T-helper 2 cell treated with Interferon-gamma antibody and Interleukin-4, amounts not matched to agents 100 ng/mL and 5 ng/mL, for 36 hours (primary cell): ENCODE results near the gene CHMP5. TPM values are rescaled to one million over a fixed set of nuclear protein-coding genes. Genes with fewer than 3 reads are reported as not detected.

ENCODE experiments used
- intact Hi-C: fragments of 100-400 bp; cut with micrococcal nuclease; formaldehyde crosslinking; loops from one replicate; pipeline ENCODE4 v1.15.1; 2023
- total RNA-seq: library from RNA; stranded (reverse); gene quantifications from 2 replicates; pipeline ENCODE4 v1.2.3, GENCODE V29; 2022

CHMP5 gene
- total RNA-seq, 1 donor from 2014 or later, result 48.4 TPM

DNA sequence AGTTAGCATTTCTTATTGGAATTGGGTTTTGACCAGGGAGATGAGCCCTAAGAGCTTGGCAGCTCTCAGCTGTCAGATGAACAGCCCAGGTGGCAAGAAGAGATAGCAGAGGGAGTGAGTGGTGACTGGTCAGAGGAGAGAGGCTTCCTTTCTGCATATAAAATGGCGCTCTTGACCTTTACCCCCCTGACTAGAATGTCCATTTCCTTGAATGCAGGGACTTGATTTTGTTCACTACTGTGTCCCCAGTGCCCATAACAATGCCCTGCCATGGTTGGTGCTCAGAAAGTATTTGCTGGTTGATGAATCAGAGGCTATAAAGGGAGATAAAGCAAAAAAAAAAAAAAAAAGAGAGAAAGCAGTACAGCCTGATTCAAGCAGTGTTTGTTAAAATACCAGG lies 7.2 kb downstream of the CHMP5 start:
- intact Hi-C loops, result no loop called here

DNA sequence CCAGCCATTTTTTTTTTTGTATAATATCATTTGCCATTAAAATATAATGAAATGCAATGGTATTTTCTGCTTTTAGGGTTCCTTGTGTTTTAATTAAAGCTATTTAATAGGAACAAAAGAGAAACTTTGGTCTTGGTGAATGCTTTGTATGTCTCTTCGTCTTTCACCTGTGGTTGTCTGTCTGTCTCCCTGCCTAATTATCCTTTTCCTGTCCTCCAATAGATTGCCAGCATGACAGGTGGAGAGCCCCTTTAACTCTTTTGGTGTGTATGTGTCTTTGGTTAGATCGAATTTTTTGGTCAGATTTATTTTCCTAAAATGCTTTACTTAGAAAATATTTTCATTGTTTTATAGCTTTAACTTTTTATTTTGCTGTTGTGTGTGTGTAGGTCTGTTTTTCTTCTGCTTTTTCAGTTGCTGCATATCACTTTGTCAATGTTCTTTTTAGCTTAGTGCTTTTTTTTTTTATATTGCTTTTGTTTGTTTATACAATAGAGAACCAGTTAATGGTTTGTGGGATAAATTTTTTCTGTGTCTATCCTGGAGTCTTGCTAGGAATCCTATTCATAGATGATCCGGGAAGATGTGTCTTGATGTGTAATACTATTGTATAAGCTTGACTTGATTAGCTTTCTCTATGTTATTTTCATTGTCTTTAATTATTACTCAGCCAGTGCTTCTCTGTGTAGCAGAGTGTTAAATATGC lies 8.6 kb downstream of the CHMP5 start:
- intact Hi-C loops, result no loop called here

DNA sequence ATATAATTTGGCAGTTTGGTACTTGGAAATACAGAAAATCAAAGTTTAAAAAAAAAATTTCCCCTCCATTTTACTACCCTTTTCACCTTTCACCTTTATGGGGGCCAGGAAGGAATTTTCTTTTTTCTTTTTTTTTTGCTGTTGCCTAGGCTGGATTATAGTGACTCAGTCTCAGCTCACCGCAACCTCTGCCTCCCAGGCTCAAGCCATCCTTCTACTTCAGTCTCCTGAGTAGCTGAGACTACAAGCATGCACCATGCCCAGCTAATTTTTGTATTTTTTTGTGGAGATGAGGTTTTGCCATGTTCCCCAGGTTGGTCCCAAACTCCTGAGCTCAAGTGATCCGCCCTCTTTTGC lies 9.1 kb downstream of the CHMP5 start:
- intact Hi-C loops, result no loop called here

DNA sequence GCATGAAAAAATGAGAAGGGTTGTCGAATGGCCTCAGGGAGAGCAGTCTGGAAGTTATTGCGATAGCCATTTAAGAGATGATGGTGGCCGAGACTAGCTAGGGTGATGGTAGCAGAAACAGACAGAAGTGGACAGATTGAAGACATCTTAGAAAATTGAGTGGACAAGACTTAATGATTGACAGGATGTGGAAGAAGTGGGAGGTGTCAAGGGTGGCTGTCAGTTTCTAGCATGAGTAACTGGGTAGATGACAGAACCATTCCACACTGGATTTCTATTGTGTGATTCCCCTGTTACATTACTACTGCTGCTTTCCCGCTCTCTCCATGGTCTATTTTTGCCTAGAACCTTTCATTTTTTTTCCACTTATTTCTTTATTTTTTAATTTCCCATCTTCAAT lies 12.6 kb downstream of the CHMP5 start:
- intact Hi-C loops, result no loop called here

DNA sequence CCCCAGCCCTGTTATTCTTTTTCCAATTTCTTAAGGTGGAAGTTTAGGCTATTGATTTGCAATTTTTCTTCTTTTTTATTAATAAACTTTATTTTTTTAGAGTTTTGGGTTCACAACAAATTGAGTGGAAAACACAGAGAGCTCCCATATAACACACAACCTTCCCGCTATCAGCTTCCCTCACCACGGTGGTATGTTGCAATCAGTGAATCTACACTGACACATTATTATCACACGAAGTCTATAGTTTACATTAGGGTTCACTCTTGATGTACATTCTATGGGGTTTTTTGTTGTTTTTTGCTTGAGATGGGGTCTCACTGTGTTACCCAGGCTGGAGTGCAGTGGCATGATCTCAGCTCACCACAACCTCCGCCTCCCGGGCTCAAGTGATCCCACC lies 20.7 kb downstream of the CHMP5 start:
- intact Hi-C loops, result no loop called here

DNA sequence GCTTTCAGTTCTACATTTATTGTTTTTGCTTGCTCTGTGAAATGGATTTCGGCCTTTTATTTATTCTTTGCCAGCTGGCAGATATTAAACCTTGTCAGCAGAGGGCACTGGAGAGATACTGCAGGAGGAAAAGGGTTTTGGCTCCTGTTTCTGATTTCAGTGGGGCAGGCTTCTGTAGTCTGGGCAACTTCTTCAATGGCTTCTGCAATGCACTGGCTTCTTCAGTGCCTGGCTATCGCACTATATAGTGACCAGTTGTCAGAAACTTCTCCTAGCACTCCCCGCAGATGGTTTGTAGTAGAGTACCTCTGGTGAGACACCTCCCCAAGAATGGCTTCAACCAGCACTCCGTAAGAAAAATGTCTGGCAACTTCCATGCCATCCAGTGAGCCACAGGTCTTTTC lies 22.2 kb downstream of the CHMP5 start:
- intact Hi-C loops, result loop anchor here (1.0 kb wide), 1 partner anchor 179 kb away; no protein-coding TSS in a partner anchor

DNA sequence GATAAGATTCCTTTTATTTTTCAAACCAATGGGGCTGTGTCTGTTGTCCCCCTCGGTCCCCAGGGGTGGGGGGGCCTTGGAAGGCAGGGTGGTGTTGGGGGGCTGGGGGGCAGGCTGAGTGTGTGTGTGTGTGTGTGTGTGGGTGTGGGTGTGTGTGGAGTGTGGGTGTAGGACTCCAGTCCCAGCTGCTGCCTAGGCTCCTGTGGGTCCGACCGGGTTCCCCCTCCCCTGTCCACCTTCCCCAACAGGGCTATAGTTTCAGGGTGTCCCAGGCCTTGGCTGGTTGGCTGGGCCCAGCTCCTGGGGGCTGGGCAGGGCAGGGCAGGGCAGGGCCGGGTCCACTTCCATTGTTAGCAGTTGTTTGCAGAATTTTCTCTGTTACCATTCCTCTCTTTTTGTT lies 23.4 kb downstream of the CHMP5 start:
- intact Hi-C loops, result no loop called here

DNA sequence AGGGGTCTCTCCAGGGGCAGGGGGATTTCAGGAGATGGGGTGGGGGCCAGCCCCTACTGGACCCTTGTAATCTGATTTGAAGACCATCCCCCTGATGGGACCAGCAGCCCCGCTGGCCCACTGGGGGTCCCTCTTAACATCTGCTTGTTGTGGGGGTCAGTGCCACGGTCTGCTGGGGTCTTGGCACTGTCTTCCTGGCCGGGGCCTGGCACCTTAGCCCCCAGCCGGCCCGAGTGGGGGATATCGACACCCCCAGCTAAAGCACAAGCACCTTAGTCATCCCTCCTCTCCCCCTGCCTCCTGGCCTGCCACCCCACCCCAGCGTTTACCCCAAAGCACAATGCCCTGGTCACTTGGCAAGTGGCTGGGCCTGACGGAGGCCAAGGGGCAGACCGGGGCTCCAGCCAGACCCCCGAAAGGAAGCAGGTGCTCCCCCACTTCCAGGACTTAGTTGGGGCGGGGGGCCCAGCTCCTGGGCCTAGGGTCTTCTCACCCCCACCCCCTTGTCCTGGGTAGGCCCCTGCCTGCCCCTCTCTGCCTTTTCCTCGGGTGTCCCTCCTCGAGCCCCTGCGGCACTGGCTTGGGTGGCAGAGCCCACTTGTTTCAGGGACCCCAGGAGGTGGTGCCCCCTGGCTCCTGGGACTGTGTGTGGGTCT lies 24.1 kb downstream of the CHMP5 start:
- intact Hi-C loops, result no loop called here

DNA sequence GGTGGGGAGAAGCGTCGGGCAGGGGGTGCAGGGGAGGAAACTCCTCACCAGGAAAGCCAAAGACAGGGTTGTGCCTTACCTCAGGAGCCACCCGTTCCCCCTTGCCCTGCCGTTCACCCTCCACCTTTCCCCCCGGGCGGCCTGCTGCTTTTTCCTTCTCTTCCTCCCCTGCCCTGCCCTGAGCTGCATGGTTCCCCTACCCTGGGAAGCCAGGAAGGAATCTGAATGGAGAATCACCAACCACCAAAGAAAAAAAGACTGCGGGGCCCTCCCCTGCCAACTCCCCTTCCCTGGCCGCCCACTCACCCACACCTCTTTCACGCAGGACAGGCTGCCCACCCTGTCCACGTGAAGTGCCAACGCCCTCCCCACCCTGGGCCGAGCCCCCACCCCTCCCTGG lies 24.6 kb downstream of the CHMP5 start:
- intact Hi-C loops, result no loop called here

DNA sequence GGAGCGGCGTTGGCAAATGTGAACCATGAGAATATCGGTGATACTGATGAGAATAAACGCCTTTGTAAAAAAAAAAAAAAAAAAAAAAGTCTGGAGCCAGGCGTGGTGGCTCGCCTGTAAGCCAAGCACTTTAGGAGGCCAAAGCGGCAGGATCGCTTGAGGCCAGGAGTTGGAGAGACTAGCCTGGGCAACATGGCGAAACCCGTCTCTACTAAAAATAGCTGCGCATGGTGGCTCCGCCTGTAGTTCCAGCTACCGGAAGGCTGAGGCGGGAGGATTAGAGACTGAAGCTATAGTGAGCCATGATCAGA lies 25.0 kb downstream of the CHMP5 start:
- intact Hi-C loops, result loop anchor here (1.0 to 2.0 kb wide), 9 partner anchors 15 to 289 kb away; partner anchors contain the start of genes APTX, AQP3, B4GALT1 and BAG1

DNA sequence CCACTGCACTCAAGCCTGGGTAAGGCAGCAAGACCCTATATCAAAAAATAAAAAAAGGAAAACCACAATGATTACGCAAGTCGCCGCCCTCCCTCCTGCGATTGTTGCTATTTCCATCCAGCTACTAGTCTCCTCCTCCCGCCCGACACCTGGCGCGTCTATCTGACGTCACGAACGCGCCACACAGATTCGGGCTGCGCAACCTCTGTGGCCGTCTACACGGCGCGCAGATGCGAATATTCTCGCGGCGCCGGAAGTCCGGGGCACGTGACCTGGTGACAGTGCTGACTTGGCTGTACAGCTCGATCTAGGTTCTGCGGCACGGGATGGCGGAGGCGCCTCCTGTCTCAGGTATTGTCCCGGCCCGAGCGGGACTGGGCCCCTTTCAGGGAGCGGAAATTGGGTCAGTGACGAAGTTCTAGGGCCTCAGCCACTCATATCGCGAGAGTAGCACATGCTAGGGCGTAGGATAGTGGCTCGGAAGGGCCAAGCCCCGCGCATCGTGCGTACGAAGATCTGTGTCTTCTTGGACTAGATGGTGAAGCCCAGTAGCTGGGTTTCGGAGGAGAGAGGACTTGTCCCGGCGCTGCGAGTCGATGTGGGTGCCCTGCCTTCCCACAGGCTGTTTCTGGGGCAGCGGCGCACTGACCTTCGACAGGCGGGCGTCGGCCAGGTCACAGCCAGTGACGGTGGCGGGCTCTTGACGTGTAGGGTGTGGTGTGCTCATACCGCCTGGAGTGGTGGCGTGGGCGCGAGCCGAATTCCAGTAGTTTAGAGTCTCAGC lies 25.6 kb downstream of the CHMP5 start, which contains the start of gene NFX1:
Gene NFX1, plus strand, starts transcription at position 270 of the 784 bp plus-strand sequence. Its CDS starts 57 bp downstream, at position 327.
- intact Hi-C loops, result loop anchor here (1.0 to 2.0 kb wide), 9 partner anchors 14 to 289 kb away; partner anchors contain the start of genes APTX, AQP3, B4GALT1 and BAG1

DNA sequence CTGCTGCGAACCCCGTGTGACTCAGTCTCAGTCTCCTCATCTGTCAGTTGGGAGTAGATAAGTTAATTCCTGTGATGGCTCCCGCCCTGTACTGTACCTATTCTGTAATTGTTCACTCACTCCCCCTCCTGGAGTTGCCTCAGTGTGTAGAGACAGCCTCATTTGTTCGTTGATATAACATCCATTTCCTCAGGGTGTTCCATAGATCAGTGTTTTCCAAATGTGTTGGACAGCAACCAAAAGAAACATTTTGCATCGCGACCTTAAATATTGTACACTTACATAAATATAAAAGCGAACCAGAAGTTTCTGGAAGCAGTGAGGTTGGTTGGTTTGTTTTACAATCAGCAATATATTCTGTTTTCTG lies 26.2 kb downstream of the CHMP5 start:
- intact Hi-C loops, result loop anchor here (2.0 kb wide), 3 partner anchors 14 to 214 kb away; partner anchors contain the start of genes AQP3 and SMU1

DNA sequence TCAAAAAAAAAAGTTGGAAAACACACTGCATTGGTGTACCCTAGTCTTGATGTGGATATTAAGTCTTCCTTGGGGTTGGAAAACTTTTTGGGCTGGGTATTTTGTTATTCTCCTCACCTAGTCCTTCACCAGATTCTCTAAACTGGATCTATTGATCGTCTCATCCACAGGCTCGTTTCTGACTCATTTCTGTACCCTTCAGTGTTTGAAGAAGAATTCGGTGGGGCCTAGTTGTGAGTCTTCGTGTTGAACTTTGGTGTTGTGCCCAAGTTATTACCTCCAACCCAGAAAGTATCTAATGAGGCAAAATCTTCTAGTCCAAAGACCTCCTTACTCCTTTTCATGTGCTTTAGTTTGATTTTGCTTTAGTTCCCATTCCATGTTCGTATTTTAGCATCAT lies 27.1 kb downstream of the CHMP5 start:
- intact Hi-C loops, result loop anchor here (2.0 kb wide), 3 partner anchors 13 to 215 kb away; partner anchors contain the start of genes AQP3 and SMU1

DNA sequence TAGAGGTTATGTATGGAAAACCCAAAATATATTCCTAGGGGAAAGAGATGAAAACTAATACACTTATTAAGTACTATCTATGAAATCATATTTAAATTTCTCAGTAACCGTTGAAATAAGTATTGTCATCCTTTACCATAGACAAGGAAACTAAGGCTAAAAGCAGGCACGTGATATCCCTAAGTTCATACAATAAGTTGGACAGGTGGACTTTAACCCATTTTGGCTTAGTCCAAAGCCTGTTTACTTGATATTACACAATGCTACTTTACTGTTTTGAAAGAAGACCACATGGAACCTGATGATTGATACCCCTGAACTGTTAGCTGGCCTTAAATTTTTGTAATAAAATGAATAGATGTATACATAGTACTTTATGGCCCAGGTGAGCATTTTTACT lies 28.9 kb downstream of the CHMP5 start:
- intact Hi-C loops, result no loop called here

DNA sequence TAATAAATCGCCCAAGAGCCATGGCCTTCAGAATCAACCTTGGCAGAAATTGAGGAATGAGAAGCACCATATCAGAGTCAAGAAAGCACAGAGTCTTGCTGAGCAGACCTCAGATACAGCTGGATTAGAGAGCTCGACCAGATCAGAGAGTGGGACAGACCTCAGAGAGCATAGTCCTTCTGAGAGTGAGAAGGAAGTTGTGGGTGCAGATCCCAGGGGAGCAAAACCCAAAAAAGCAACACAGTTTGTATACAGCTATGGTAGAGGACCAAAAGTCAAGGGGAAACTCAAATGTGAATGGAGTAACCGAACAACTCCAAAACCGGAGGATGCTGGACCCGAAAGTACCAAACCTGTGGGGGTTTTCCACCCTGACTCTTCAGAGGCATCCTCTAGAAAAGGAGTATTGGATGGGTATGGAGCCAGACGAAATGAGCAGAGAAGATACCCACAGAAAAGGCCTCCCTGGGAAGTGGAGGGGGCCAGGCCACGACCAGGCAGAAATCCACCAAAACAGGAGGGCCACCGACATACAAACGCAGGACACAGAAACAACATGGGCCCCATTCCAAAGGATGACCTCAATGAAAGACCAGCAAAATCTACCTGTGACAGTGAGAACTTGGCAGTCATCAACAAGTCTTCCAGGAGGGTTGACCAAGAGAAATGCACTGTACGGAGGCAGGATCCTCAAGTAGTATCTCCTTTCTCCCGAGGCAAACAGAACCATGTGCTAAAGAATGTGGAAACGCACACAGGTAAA lies 30.0 kb downstream of the CHMP5 start:
- intact Hi-C loops, result no loop called here

DNA sequence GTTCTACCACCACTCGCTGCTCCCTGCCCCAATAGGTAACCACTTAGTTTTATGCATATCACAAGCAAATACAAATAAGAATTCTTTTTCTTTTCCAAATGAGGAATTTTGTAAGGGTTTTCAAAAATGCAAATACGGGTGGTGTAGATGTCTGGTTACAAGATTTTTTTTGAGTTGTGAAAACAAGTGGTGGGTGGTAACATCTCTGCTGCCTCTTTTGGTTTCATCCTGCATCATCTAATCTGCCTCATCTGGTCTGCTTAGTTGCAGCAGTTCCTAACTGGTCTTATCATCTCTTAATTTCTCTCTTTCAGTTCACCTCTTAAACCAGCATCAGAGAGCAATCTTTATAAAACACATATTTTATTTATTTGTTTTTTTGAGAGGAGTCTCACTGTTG lies 30.7 kb downstream of the CHMP5 start:
- intact Hi-C loops, result no loop called here

DNA sequence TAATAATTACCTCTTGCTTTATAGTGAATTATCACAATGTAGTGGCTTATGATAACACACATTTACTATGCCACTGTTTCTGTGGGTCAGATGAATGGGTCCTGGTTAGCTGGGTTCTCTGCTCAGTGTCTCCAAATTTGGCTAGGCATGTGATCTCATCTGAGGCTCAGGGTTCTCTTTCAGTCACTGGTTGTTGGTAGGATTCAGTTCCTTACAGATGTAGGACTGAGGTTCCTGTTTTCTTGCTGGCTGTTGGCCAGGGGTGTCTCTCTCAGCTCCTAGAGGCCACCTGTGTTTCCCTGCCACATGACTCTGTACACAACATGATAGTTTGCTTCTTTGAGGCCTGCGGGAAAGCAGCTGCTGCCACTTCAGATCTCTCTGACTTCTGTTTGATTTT lies 32.6 kb downstream of the CHMP5 start:
- intact Hi-C loops, result no loop called here

DNA sequence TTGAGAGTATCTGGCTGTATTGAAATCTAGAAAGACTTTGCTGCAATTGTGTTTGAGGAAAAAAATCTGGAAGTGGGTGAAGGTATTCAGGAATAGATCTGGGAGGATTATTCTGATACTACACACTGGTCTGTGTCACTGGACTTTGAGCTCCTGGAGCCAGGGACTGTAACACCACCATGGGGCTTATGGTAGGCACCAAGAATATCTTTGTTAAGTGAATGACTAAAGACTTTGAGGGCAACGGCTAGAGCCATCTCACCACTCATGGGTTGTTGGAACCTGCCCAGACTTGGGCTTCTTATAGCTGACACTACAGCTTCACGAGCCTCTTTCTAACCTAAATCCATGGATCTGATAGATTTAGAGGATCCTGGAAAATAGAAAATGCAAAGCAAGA lies 35.7 kb downstream of the CHMP5 start:
- intact Hi-C loops, result no loop called here

DNA sequence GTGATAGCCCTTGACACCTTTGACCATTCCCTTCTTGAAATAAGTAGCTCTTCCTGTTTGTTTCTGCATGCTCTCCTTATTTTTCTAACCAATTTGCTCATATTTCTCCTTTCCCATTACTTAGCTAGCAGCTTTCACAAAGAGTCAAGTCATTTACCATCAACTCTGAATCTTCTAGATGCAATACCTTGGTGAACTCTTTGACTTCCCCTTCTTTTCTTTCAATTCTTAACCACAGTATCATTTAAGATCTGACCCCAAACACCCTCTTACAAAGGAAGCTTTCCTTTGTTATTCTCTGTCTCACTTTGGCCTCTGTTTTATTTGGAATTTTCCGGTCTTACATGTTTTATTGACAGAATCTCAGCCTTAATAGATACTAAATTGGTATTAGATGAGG lies 39.5 kb downstream of the CHMP5 start:
- intact Hi-C loops, result loop anchor here (2.0 kb wide), 1 partner anchor 14 kb away; the partner anchor contains the start of gene NFX1

DNA sequence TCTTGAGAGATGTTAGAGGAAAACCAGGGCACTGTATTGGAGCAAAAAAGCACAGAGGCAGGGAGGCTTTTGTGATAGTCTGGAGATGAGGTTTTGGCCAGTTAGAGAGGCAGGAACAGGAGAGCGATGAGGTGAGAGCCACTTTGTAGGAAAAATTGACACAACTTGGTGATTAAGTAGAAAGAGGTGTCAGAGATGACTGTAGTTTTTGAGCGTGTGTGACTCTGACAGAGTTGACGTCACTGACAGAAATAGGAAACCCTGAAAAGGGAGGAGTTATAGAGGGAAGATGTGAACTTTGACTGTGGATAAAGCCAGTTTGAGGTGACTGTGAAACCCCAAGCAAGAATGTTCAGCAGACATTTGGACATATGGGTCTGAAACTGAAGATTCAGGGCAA lies 41.2 kb downstream of the CHMP5 start:
- intact Hi-C loops, result no loop called here

DNA sequence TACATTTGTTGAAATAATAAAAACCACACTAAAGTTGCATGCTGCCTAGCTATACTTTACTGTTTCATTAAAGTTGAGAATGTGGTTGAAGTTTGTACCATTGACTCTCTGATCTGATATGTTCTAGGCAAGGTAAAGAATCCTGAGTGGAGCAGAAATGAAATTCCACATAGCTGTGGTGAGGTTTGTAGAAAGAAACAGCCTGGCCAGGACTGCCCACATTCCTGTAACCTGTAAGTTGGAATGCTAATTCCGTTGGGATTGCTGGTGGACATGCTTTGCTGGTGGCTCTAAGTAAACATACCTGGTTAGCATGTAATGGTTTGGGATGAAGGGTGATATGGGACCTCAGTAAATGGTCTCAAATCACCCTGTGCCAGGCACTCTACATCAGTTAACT lies 42.2 kb downstream of the CHMP5 start:
- intact Hi-C loops, result no loop called here
